Activated CD8-positive, alpha-beta memory T cell treated with anti-CD3 and anti-CD28 coated beads, Interleukin-2, amount 50 U/mL, for 4 hours (primary cell): ENCODE measurements around the gene SPEN.

ENCODE experiments used
- DNase-seq: peaks from one replicate; pipeline ENCODE4 v3.0.0-alpha.2; 2020

The SPEN gene

GRCh38 chr1:15939181-15940109 is 91.9 kb downstream of the SPEN start:
- no peak for DNase-seq

GRCh38 chr1:15940110-15941043 is 92.9 kb downstream of the SPEN start:
- no peak for DNase-seq

GRCh38 chr1:15941044-15941840 is 93.7 kb downstream of the SPEN start:
- no peak for DNase-seq

- no peak for DNase-seq
These were observed 94.6 kb downstream of the SPEN start for GRCh38 chr1:15941899-15942660.

- no peak for DNase-seq
These were observed 95.3 kb downstream of the SPEN start for GRCh38 chr1:15942661-15943327.

- DNase-seq, result no peak
These were observed 96.0 kb downstream of the SPEN start for GRCh38 chr1:15943328-15943991.

- no peak for DNase-seq
These were observed 96.4 kb downstream of the SPEN start for GRCh38 chr1:15943992-15944307.

GRCh38 chr1:15944308-15945010 is 97.0 kb downstream of the SPEN start:
- DNase-seq, result no peak

GRCh38 chr1:15945011-15945831 is 97.7 kb downstream of the SPEN start:
- DNase-seq, result no peak

- DNase-seq, result no peak
These were observed 98.4 kb downstream of the SPEN start for GRCh38 chr1:15945832-15946448.

GRCh38 chr1:15946571-15947381 is 99.3 kb downstream of the SPEN start:
- DNase-seq, result no peak

- no peak for DNase-seq
These were observed 100.0 kb downstream of the SPEN start for GRCh38 chr1:15947382-15948090.

GRCh38 chr1:15948091-15948591 is 100.6 kb downstream of the SPEN start:
- no peak for DNase-seq

- DNase-seq, result peak; percentile 47
These were observed 101.3 kb downstream of the SPEN start for GRCh38 chr1:15948595-15949452.

- DNase-seq, result peak; percentile 90
These were observed 102.1 kb downstream of the SPEN start for GRCh38 chr1:15949453-15950245.
